ES-I3 (cell line): Measurements from ENCODE around the gene OAS3.
"Not testable (repeated sequence)": the region's sequence is repeated elsewhere in the genome, so short reads cannot be mapped to it uniquely, and the experiment has no call there.

Experiments
- H3K36me3 ChIP-seq: 2 replicates; pipeline ENCODE4 v1.6.1; 2013; ENCODE audit warnings: mild to moderate bottlenecking, low read length, control low read depth, moderate library complexity; ENCODE audit not compliant: insufficient read depth
- H3K4me1 ChIP-seq: 2 replicates; pipeline ENCODE4 v1.6.1; 2013; ENCODE audit warnings: mild to moderate bottlenecking, control low read depth, low read length; ENCODE audit not compliant: insufficient read depth
- H3K9ac ChIP-seq: 2 replicates; pipeline ENCODE4 v1.6.1; 2013; ENCODE audit warnings: low read depth, mild to moderate bottlenecking, low read length, moderate library complexity
- H3K9me3 ChIP-seq: 2 replicates; pipeline ENCODE4 v1.6.1; 2013; ENCODE audit warnings: mild to moderate bottlenecking, low read length, moderate library complexity; ENCODE audit not compliant: control insufficient read depth, insufficient read depth

Gene OAS3

DNA sequence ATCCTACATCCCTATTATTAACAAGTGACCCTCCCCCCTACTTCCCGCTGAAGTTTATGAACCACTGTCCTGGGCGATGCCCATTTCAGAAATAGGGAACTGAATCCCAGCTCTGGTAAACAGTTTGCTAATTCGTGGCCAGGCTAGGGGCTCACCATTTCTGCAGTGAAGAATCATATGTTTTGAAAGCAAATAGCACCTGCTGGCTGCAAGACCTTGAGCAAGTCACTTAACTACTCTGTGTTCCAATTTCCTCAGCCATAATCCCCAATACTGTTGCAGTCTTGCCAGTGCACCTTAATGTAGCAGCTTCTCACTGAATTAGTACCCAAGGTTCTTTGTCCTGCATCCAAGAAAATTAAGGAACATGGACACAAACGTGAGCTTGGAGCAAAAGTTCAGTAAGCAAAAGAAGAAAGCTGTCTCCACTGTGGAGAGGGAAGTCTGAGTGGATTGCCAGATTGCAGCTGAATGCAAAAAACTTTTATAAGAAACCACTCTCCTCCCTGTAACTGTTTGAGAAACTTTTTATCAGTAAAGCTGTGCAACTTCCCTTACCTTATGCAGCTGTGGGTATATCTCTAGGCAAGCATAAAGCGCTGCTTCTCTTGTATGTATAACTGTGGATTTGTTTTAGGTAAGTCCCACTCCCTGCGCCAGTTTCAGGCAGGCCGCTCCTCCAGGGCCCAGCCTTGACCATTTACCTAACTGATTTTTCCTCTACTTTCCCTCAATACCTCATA is 30.7 kb upstream of the OAS3 start:
- Histone ChIP-seq H3K4me1 (peaks cover 4% of the 10 kb centered on the region; the same call in 1 of the 2 replicates), H3K9me3 (peaks cover 9% of the 10 kb centered on the region; the same call in 1 of the 2 replicates), H3K36me3 (no peaks in the 10 kb centered on the region), H3K9ac (no peak overlapping the region; the same call in 1 of the 2 replicates)

DNA sequence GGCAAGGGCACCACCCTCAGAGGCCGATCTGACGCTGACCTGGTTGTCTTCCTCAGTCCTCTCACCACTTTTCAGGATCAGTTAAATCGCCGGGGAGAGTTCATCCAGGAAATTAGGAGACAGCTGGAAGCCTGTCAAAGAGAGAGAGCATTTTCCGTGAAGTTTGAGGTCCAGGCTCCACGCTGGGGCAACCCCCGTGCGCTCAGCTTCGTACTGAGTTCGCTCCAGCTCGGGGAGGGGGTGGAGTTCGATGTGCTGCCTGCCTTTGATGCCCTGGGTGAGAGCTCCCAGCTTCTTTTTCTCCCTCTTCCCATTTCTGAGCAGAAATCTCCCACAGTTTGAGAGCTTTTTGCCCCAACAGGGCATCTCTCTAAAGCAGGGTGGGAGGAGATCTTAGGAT is 29.7 kb upstream of the OAS3 start:
- Histone ChIP-seq H3K36me3 (no peaks in the 10 kb centered on the region), H3K4me1 (peaks cover 4% of the 10 kb centered on the region; the same call in 1 of the 2 replicates), H3K9me3 (peaks cover 12% of the 10 kb centered on the region; the same call in 1 of the 2 replicates), H3K9ac (no peak overlapping the region)

DNA sequence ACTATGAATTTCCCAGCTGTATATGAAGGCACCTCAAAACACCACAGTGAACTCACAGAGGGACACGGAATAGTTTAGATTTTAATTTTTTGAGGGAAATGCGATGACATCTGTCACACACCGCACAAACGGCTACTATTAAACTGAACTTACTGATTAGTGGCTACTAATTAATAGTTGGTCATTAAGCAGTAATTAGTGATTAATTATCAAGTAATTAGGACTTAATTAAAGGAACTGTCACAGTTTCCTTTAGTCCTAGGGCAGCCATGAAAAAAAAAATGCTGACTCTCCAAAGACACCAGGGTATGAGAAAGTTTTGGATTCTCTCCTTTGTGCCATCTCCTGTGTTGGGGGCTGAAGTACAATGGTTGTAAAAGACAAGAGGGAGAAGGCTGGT is 28.6 kb upstream of the OAS3 start:
- peaks cover 12% of the 10 kb centered on the region for H3K9me3 ChIP-seq
- peaks cover 4% of the 10 kb centered on the region; the same call in 1 of the 2 replicates for H3K4me1 ChIP-seq
- no peak overlapping the region for H3K9ac ChIP-seq
- H3K36me3 ChIP-seq = no peaks in the 10 kb centered on the region

DNA sequence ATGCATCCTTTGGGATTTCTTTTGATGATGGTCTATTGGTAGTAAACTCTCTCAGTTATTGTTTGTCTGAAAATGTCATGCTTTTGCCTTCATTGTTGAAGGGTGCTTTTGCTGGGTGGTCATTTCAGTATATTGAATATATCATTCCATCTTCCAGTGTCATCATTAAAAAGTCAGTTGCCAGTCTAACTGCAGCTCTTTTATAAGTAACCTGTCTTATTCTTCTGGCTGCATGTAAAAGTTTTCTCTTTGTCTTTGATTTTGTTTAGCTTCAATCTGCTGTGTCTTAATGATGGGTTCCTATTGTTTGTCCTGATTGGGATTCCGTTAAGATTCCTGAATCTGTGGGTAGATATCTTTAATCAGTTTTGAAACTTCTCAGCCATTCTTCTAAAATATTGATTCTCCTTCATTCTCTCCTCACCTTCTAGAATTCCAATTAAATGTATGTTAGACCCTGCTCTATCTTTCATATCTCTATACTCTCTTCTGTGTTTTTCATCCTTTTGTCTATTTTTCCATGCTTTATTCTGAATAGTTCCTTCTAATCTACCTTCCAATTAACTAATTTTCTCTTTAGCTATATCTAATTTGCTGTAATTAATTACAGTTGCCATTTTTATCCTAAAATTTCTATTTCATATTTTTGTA is 25.1 kb upstream of the OAS3 start:
- H3K36me3 ChIP-seq = no peaks in the 10 kb centered on the region
- H3K9ac ChIP-seq = no peak overlapping the region

DNA sequence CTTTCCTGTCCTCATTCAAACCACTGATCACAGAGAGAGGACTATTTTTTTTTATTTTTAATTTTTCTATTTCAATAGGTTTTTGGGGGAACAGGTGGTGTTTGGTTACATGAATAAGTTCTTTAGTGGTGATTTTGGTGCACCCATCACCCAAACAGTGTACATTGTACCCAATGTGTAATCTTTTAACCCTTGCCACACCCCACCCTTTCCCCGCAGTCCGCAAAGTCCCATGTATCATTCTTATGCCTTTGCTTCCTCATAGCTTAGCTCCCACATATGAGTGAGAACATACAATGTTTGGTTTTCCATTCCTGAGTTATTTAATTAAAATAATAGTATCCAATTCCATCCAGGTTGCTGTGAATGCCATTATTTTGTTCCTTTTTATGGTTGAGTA is 24.4 kb upstream of the OAS3 start:
- peaks cover 12% of the 10 kb centered on the region for H3K9me3 ChIP-seq
- not testable (repeated sequence) for H3K9ac ChIP-seq, H3K4me1 ChIP-seq, H3K36me3 ChIP-seq

More for the DNA sequence above, 25.1 kb upstream of the OAS3 start:
- Histone ChIP-seq H3K9me3 (peaks cover 12% of the 10 kb centered on the region), H3K4me1 (no peaks in the 10 kb centered on the region)

DNA sequence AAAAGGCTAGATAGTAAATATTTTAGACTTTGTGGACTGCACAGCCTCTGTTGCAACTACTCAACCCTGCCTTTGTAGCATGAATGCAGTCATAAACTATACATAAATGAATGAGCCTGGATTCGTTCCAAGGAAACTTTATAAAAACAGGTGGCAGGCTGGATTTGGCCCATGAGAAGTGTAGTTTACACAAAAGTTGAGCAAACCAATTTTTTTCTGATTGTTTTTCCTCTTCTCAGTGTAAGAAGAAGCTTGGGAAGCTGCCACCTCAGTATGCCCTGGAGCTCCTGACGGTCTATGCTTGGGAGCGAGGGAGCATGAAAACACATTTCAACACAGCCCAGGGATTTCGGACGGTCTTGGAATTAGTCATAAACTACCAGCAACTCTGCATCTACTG is 22.0 kb upstream of the OAS3 start:
- Histone ChIP-seq H3K9ac (no peak overlapping the region), H3K9me3 (peaks cover 11% of the 10 kb centered on the region), H3K4me1 (no peaks in the 10 kb centered on the region), H3K36me3 (no peaks in the 10 kb centered on the region)

DNA sequence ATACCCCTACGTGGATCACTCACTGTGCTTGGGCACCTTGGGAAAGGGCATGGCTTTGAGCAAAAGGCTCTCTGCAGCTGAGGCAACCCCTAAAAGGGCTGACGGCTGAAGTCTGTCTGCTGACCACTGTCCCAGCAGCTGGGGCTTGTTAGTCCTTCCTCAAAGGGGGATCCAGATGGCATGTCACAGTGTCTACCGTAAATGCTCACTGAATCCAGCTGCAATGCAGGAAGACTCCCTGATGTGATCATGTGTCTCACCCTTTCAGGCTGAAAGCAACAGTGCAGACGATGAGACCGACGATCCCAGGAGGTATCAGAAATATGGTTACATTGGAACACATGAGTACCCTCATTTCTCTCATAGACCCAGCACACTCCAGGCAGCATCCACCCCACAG is 19.2 kb upstream of the OAS3 start:
- Histone ChIP-seq H3K36me3 (no peaks in the 10 kb centered on the region), H3K9ac (no peak overlapping the region), H3K4me1 (no peaks in the 10 kb centered on the region), H3K9me3 (no peaks in the 10 kb centered on the region)

DNA sequence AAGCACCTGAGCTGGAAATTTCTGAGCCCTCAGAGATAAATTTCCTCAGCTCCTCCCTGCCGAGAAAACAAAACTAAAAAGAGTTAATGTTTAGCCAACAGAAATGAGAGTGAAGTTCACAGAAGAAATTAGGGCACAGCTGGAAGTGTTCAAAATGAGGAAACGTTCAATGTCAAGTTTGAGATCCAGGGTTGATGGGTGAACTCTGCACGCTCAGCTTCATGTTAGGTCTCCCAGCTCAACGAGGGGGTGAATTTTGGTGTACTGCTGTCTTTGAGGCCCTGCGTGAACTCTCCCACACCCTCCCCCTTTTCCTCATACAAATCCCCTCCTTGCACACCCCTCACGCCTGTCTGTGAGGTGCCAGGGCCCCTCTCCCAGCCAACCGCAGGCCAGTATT is 13.3 kb upstream of the OAS3 start:
- Histone ChIP-seq H3K36me3 (no peaks in the 10 kb centered on the region), H3K4me1 (no peaks in the 10 kb centered on the region), H3K9ac (no peak overlapping the region), H3K9me3 (0 out of 2 replicates have a peak, but pooled peaks cover 4% of the 10 kb centered on the region)

DNA sequence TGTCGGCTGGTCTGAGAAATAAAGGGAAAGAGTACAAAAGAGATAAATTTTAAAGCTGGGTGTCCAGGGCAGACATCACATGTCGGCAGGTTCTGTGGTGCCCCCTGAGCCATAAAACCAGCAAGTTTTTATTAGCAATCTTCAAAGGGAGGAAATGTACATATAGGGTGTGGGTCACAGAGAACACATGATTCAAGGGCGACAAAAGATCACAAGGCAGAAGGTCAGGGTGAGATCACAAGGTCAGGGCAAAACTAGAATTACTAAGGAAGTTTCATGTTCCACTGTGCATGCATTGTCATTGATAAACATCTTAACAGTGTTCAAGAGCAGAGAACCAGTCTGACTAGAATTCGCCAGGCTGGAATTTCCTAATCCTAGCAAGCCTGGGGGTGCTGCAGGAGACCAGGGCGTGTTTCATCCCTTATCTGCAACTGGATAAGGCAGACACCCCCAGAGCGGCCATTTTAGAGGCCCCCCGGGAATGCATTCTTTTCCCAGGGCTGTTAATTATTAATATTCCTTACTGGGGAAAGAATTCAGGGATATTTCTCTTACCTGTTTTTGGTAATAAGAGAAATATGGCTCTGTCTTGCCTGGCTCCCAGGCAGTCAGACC is 11.7 kb upstream of the OAS3 start:
- not testable (repeated sequence) for H3K9me3 ChIP-seq, H3K9ac ChIP-seq, H3K4me1 ChIP-seq, H3K36me3 ChIP-seq

DNA sequence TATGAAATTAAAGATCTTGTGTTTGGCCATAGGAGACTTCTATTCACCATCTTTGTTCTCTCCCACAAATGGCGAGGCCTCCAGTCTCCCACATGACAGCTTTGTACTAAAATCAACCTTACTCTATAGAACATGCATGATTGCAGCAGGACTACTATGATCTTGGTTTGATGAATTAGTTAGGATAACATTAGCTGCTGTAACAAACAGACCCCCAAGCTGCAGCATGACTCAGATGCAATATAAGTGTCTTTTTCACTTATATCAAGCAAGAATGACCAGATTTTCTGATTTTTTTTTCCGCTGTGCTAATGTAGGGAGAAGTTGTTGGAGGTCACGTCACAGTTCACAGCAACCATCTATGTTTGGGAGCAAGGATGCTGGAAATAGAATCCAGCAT is 10.8 kb upstream of the OAS3 start:
- no peak overlapping the region for H3K9ac ChIP-seq
- no peaks in the 10 kb centered on the region for H3K36me3 ChIP-seq
- 0 out of 2 replicates have a peak, but pooled peaks cover 4% of the 10 kb centered on the region for H3K9me3 ChIP-seq
- peaks cover 1% of the 10 kb centered on the region; the same call in 1 of the 2 replicates for H3K4me1 ChIP-seq

DNA sequence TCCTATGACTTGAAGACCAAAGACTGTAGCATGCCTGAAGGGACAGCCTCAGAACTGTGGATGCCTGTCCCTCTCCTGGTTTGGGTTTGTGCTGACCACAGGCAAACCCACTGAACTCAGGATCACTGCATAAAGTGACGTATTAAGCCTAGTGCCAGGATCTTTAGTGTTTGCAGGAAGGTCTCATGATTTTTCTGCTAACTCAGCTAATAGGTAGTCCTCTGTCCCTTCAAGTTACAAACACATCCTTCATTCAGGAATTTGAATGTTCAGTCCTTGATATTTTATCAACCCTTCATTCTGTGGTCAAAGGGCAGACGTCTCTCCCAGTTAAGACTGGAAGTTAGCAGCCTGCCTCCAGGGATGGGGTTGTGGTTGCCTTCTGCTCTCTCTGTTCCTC is 10.3 kb upstream of the OAS3 start:
- Histone ChIP-seq H3K9ac (no peak overlapping the region), H3K4me1 (peaks cover 6% of the 10 kb centered on the region; the same call in 1 of the 2 replicates), H3K9me3 (0 out of 2 replicates have a peak, but pooled peaks cover 4% of the 10 kb centered on the region), H3K36me3 (no peaks in the 10 kb centered on the region)

DNA sequence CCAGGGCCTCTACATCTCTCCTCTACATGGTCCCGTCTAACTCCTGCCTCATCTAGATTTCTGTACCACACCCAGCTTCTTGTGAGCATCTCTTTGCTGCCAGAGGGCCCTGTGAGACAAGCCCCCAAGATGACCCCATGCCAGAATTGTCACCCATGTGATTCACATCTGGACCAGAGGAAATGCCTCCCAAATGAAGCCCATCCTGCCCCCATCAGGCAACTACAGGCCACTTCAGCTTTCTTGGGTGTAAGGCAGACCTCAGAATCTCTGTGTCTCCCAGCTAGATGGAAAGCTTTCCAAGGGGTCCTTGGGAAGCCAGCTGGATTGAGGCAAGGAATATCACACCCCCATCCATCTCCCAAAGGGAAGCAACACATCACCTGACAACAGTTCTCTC is 9.3 kb upstream of the OAS3 start:
- Histone ChIP-seq H3K9me3 (0 out of 2 replicates have a peak, but pooled peaks cover 4% of the 10 kb centered on the region), H3K9ac (no peak overlapping the region), H3K36me3 (no peaks in the 10 kb centered on the region), H3K4me1 (peaks cover 6% of the 10 kb centered on the region; the same call in 1 of the 2 replicates)

DNA sequence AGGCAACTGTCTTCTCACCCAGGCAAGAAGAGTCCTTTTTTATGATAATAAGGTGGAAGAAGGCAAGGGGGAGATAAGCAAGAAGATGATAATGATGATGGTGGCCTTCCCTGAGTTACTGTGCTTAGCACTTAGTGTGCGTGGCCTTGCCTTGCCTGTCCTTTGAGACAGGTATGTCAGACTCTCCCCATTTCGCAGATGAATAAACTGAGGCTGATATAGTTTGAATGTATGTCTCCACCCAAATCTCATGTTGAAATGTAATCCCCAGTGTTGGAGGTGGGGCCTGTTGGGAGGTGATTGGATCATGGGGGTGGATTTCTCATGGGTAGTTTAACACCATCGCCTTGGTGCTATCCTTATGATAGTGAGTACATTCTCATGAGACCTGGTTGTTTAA is 8.6 kb upstream of the OAS3 start:
- H3K36me3 ChIP-seq = no peaks in the 10 kb centered on the region
- H3K9me3 ChIP-seq = 0 out of 2 replicates have a peak, but pooled peaks cover 4% of the 10 kb centered on the region

DNA sequence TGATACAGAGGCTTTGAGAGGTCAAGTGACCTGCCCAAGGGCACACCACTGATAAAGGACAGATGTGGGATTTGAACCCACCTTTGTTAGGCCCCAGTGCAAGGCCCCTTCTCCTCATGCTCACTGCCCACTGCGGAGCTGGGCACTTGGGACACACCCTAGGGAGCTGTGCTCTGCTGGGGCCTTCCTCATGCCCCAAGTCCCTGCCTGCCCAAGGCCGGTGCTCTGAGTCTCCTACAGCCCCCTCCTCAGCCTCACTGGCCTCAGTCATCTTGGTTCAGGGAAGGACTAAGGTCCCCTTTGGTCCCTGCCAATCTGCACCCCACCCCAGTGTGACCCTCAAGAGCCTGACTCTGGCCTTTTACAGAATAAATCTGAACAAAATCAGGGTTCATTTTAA is 7.9 kb upstream of the OAS3 start:
- H3K36me3 ChIP-seq = no peaks in the 10 kb centered on the region
- no peak overlapping the region for H3K9ac ChIP-seq
- 0 out of 2 replicates have a peak, but pooled peaks cover 4% of the 10 kb centered on the region for H3K9me3 ChIP-seq
- H3K4me1 ChIP-seq = peaks cover 6% of the 10 kb centered on the region; the same call in 1 of the 2 replicates

More for the DNA sequence above, 8.6 kb upstream of the OAS3 start:
- Histone ChIP-seq H3K4me1 (peaks cover 6% of the 10 kb centered on the region; the same call in 1 of the 2 replicates), H3K9ac (no peak overlapping the region)
